ENCODE data around the gene FYN. TPM values are rescaled to one million over a fixed set of nuclear protein-coding genes. Genes with fewer than 3 reads are reported as not detected.

The FYN gene
- total and polyA plus RNA-seq, 9 of the 15 experiments (the other 6 are each of a cell fraction or from before 2014, with no cell fraction given) = 2.9 to 22.1 (median 11.4) TPM

GRCh38 chr6:111743360-111743759 is 129.9 kb downstream of the FYN start:
- Histone ChIP-seq H3K27ac (ENCODE audit: extremely low read depth, low read depth, low read length) (no peak overlapping the region), H3K27me3 (ENCODE audit: control insufficient read depth in 2 of 2, insufficient read depth in 2 of 2, low read length in 2 of 2) (peaks cover 2 to 15% of the 10 kb centered on the region in 2 experiments; a peak in 3 of 5 replicates), H3K36me3 (ENCODE audit: control insufficient read depth, insufficient read depth, low read length) (no peaks in the 10 kb centered on the region), H3K79me2 (ENCODE audit: control insufficient read depth, insufficient read depth, low read length) (no peaks in the 10 kb centered on the region), H3K9ac (ENCODE audit: insufficient read depth in 1 of 2, low read depth in 2 of 2, low read length in 2 of 2) (no peak overlapping the region), H4K20me1 (replicated peaks; ENCODE audit: control insufficient read depth, insufficient read depth, low read length) (no peaks in the 10 kb centered on the region), H3K4me1 (replicated peaks in 1 of 2; ENCODE audit: control insufficient read depth in 2 of 2, insufficient read depth in 2 of 2, low read length in 2 of 2) (no peaks in the 10 kb centered on the region; a peak in 1 of 5 replicates), H3K4me2 (ENCODE audit: insufficient read depth, low read length) (no peak overlapping the region), H2AFZ (ENCODE audit: low read depth, low read length) (no peak overlapping the region), H3K9me1 (ENCODE audit: control insufficient read depth, insufficient read depth, low read length) (no peaks in the 10 kb centered on the region), H3K4me3 (no peak overlapping the region), H3K9me3 (replicated peaks; ENCODE audit: control insufficient read depth, insufficient read depth, low read depth, low read length) (no peaks in the 10 kb centered on the region)
- DNase-seq (ENCODE audit: extremely low read depth in 1 of 4, low spot score in 3 of 4) (no peak), ATAC-seq (no peak), FAIRE-seq (no peak)
- POLR2A ChIA-PET = interaction anchor here (0.5 to 1.3 kb wide), 3 partner anchors 11 to 31 kb away, joined by 3 to 5 read pairs (median 4); no protein-coding TSS in a partner anchor
- BruUV-seq (replicated peaks) = no TSS peak
- CTCF ChIA-PET (ENCODE audit: low intra/inter-chr PET ratio) = no interaction called here
- intact Hi-C loops (cut with micrococcal nuclease) = no loop called here
- TF ChIP-seq MAFF (IDR thresholded peaks at IDR 0.05; ENCODE audit: low read length) = no peak
- TF ChIP-seq, protein P1, sequence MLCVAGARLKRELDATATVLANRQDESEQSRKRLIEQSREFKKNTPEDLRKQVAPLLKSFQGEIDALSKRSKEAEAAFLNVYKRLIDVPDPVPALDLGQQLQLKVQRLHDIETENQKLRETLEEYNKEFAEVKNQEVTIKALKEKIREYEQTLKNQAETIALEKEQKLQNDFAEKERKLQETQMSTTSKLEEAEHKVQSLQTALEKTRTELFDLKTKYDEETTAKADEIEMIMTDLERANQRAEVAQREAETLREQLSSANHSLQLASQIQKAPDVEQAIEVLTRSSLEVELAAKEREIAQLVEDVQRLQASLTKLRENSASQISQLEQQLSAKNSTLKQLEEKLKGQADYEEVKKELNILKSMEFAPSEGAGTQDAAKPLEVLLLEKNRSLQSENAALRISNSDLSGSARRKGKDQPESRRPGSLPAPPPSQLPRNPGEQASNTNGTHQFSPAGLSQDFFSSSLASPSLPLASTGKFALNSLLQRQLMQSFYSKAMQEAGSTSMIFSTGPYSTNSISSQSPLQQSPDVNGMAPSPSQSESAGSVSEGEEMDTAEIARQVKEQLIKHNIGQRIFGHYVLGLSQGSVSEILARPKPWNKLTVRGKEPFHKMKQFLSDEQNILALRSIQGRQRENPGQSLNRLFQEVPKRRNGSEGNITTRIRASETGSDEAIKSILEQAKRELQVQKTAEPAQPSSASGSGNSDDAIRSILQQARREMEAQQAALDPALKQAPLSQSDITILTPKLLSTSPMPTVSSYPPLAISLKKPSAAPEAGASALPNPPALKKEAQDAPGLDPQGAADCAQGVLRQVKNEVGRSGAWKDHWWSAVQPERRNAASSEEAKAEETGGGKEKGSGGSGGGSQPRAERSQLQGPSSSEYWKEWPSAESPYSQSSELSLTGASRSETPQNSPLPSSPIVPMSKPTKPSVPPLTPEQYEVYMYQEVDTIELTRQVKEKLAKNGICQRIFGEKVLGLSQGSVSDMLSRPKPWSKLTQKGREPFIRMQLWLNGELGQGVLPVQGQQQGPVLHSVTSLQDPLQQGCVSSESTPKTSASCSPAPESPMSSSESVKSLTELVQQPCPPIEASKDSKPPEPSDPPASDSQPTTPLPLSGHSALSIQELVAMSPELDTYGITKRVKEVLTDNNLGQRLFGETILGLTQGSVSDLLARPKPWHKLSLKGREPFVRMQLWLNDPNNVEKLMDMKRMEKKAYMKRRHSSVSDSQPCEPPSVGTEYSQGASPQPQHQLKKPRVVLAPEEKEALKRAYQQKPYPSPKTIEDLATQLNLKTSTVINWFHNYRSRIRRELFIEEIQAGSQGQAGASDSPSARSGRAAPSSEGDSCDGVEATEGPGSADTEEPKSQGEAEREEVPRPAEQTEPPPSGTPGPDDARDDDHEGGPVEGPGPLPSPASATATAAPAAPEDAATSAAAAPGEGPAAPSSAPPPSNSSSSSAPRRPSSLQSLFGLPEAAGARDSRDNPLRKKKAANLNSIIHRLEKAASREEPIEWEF (CRISPR knock-in tag; IDR thresholded peaks at IDR 0.05) = no peak
- TF ChIP-seq ZNF239 (CRISPR knock-in tag; IDR thresholded peaks at IDR 0.05) = no peak
- no peak for TF ChIP-seq SP2 (IDR thresholded peaks at IDR 0.05; ENCODE audit: extremely low read depth, low read depth, low read length, poor library complexity, severe bottlenecking)
- no peak for TF ChIP-seq ZKSCAN1 (IDR thresholded peaks at IDR 0.05; ENCODE audit: low read depth, low read length)
- no peak for TF ChIP-seq HLTF (IDR thresholded peaks at IDR 0.05)
- no peak for TF ChIP-seq ZNF830 (CRISPR knock-in tag; IDR thresholded peaks at IDR 0.05)
- TF ChIP-seq, protein P2, sequence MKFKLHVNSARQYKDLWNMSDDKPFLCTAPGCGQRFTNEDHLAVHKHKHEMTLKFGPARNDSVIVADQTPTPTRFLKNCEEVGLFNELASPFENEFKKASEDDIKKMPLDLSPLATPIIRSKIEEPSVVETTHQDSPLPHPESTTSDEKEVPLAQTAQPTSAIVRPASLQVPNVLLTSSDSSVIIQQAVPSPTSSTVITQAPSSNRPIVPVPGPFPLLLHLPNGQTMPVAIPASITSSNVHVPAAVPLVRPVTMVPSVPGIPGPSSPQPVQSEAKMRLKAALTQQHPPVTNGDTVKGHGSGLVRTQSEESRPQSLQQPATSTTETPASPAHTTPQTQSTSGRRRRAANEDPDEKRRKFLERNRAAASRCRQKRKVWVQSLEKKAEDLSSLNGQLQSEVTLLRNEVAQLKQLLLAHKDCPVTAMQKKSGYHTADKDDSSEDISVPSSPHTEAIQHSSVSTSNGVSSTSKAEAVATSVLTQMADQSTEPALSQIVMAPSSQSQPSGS (CRISPR knock-in tag; IDR thresholded peaks at IDR 0.05) = no peak
- no peak for TF ChIP-seq MXD1 (CRISPR knock-in tag; IDR thresholded peaks at IDR 0.05; ENCODE audit: borderline replicate concordance, poor library complexity, severe bottlenecking)
- TF ChIP-seq SRSF3 (IDR thresholded peaks at IDR 0.05; ENCODE audit: insufficient read depth, low read length) = no peak
- no peak for TF ChIP-seq MAFK (IDR thresholded peaks at IDR 0.05; ENCODE audit: low read length)
- no peak for TF ChIP-seq ZNF717 (CRISPR knock-in tag; IDR thresholded peaks at IDR 0.05)
- no peak for TF ChIP-seq ARHGAP35 (IDR thresholded peaks at IDR 0.05; ENCODE audit: partially characterized antibody)
- no peak for TF ChIP-seq ZNF124 (CRISPR knock-in tag; IDR thresholded peaks at IDR 0.05)
- TF ChIP-seq RFX7 (CRISPR knock-in tag; IDR thresholded peaks at IDR 0.05) = no peak
- TF ChIP-seq ADNP (tag; IDR thresholded peaks at IDR 0.05) = no peak
- no peak for TF ChIP-seq LEF1 (IDR thresholded peaks at IDR 0.05)
- no peak for TF ChIP-seq HDAC2 (IDR thresholded peaks at IDR 0.05)
- no peak for TF ChIP-seq CBX1 (IDR thresholded peaks at IDR 0.05; ENCODE audit: low read depth)
- WGBS (ENCODE audit: insufficient coverage, low coverage, missing lambda C conversion rate) = 14% methylated on average over 5 of the region's 5 CpGs
- in situ Hi-C loops (cut with MboI) = no loop called here

Measured in K562 (cell line).